IMR-90 (cell line): ENCODE results near the gene PDGFA.

ENCODE experiments used
- BHLHE40 ChIP-seq: fragments of 150-350 bp; IDR thresholded peaks from 2 replicates; pipeline ENCODE4 v1.6.1; 2016; ENCODE audit warnings: mild to moderate bottlenecking, low read depth, low read length
- CEBPB ChIP-seq: IDR thresholded peaks from 2 replicates; pipeline ENCODE4 v1.6.1; 2012; ENCODE audit warnings: low read depth, low read length, improper control_type of control experiment
- FOS ChIP-seq: fragments of 150-350 bp; IDR thresholded peaks from 2 replicates; pipeline ENCODE4 v1.6.1; 2016; ENCODE audit warnings: low read depth, low read length
- MAFK ChIP-seq: IDR thresholded peaks from 2 replicates; pipeline ENCODE4 v1.6.1; 2012; ENCODE audit warnings: low read depth, low read length, improper control_type of control experiment
- MAZ ChIP-seq: IDR thresholded peaks from 2 replicates; pipeline ENCODE4 v1.6.1; 2012; ENCODE audit warnings: low read depth, mild to moderate bottlenecking, low read length, improper control_type of control experiment, moderate library complexity, borderline replicate concordance
- MXI1 ChIP-seq: IDR thresholded peaks from 2 replicates; pipeline ENCODE4 v1.6.1; 2012; ENCODE audit warnings: low read depth, mild to moderate bottlenecking, low read length, moderate library complexity, borderline replicate concordance
- NFE2L2 ChIP-seq: fragments of 150-350 bp; IDR thresholded peaks from 2 replicates; pipeline ENCODE4 v1.6.1; 2016; ENCODE audit warnings: low read depth, mild to moderate bottlenecking, low read length
- POLR2A ChIP-seq: IDR thresholded peaks from 2 replicates; pipeline ENCODE4 v1.6.1; 2012; ENCODE audit warnings: mild to moderate bottlenecking, low read depth, low read length
- RAD21 ChIP-seq: IDR thresholded peaks from 2 replicates; pipeline ENCODE4 v1.6.1; 2012; ENCODE audit warnings: low read length, improper control_type of control experiment
- RFX5 ChIP-seq: IDR thresholded peaks from 2 replicates; pipeline ENCODE4 v1.8.0; 2012; ENCODE audit warnings: low read depth, mild to moderate bottlenecking, low read length, moderate library complexity
- TF ChIP-seq, protein P1 (sequence below): conservative IDR thresholded peaks from 2 replicates; pipeline ENCODE4 v1.5.1; 2012; ENCODE audit warnings: mild to moderate bottlenecking, low read depth, low read length, improper control_type of control experiment

DNA sequence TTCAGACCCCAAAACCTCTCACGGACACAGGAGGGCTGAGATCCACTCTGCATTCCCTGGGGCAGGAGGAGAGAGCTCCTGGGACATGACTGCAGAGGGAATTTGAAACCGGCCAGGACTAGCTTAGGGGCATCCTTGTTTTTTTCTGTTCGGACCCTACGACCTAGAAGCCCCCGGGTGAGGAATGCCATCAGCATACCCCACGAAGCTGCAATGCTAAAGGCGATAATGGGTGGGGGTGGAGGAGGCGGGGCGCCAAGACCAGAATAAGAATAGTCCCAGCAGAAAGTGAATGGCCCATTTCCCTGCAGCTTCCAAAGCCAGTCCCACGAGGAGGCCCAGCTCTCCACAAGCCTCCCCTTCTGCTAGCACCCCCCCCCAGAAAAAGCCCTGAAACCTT lies 4.0 kb downstream of the PDGFA start:
- TF ChIP-seq, protein P1, sequence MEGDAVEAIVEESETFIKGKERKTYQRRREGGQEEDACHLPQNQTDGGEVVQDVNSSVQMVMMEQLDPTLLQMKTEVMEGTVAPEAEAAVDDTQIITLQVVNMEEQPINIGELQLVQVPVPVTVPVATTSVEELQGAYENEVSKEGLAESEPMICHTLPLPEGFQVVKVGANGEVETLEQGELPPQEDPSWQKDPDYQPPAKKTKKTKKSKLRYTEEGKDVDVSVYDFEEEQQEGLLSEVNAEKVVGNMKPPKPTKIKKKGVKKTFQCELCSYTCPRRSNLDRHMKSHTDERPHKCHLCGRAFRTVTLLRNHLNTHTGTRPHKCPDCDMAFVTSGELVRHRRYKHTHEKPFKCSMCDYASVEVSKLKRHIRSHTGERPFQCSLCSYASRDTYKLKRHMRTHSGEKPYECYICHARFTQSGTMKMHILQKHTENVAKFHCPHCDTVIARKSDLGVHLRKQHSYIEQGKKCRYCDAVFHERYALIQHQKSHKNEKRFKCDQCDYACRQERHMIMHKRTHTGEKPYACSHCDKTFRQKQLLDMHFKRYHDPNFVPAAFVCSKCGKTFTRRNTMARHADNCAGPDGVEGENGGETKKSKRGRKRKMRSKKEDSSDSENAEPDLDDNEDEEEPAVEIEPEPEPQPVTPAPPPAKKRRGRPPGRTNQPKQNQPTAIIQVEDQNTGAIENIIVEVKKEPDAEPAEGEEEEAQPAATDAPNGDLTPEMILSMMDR: no peak
- no peak for TF ChIP-seq NFE2L2
- TF ChIP-seq FOS: no peak
- TF ChIP-seq POLR2A: no peak
- no peak for TF ChIP-seq RFX5
- TF ChIP-seq MXI1: no peak
- TF ChIP-seq MAFK: no peak
- TF ChIP-seq CEBPB: no peak
- no peak for TF ChIP-seq RAD21
- no peak for TF ChIP-seq MAZ
- TF ChIP-seq BHLHE40: no peak
